Sigmoid colon (tissue), 4 donors: ENCODE data around the gene BLOC1S2.

Experiments used
- EP300 ChIP-seq, 4 donors: sonication (generic); formaldehyde crosslinking; IDR thresholded peaks; one replicate each; pipeline ENCODE4 v1.6.1; 2017; ENCODE audit warnings: antibody characterized with exemption in 4 of 4
- POLR2A ChIP-seq, 2 donors: fragments of 450-650 bp; IDR thresholded peaks; one replicate each; pipeline ENCODE4 v1.6.1; 2016; ENCODE audit warnings: antibody characterized with exemption in 2 of 2, mild to moderate bottlenecking in 2 of 2, moderate library complexity in 2 of 2
- TF ChIP-seq, protein P1 (sequence below), 4 experiments: fragments of 450-650 bp in 3 of 4; fragments of 200-600 bp in 1 of 4; IDR thresholded peaks; one replicate each; pipeline ENCODE4 v1.5.1; 2016 to 2019; ENCODE audit warnings: antibody characterized with exemption in 4 of 4, mild to moderate bottlenecking in 3 of 4, moderate library complexity in 2 of 4

DNA sequence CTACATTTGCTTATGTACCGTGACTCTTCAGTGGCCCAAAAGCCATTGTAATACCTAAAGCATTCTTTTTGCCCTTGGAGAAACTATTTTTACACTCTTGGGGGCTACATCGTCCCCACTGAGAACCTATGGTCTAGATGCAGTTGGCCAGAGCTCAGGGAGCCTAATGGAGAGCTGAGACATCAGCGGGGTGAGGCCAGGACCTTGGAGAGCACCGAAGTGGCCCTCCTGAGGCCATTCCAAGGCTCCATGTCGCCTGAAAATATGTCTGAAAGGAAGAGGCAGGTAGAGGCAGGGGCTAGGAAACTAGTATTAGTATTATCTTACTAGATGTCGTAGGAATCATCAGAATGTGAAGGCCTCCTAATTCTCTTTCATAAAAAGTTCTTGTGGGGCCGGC lies 38.7 kb upstream of the BLOC1S2 start:
- TF ChIP-seq, protein P1, sequence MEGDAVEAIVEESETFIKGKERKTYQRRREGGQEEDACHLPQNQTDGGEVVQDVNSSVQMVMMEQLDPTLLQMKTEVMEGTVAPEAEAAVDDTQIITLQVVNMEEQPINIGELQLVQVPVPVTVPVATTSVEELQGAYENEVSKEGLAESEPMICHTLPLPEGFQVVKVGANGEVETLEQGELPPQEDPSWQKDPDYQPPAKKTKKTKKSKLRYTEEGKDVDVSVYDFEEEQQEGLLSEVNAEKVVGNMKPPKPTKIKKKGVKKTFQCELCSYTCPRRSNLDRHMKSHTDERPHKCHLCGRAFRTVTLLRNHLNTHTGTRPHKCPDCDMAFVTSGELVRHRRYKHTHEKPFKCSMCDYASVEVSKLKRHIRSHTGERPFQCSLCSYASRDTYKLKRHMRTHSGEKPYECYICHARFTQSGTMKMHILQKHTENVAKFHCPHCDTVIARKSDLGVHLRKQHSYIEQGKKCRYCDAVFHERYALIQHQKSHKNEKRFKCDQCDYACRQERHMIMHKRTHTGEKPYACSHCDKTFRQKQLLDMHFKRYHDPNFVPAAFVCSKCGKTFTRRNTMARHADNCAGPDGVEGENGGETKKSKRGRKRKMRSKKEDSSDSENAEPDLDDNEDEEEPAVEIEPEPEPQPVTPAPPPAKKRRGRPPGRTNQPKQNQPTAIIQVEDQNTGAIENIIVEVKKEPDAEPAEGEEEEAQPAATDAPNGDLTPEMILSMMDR (IDR thresholded peaks at IDR 0.05) = no peak
- TF ChIP-seq POLR2A (IDR thresholded peaks at IDR 0.05) (no peak), EP300 (IDR thresholded peaks at IDR 0.05) (no peak)
